ENCODE results near the gene DIO2. TPM values are rescaled to one million over a fixed set of nuclear protein-coding genes. Genes with fewer than 3 reads are reported as not detected.

The DIO2 gene
- total and polyA plus RNA-seq, 2 of the 4 experiments (the other 2 are of a cell fraction), result 12.8 to 24.2 TPM

DNA sequence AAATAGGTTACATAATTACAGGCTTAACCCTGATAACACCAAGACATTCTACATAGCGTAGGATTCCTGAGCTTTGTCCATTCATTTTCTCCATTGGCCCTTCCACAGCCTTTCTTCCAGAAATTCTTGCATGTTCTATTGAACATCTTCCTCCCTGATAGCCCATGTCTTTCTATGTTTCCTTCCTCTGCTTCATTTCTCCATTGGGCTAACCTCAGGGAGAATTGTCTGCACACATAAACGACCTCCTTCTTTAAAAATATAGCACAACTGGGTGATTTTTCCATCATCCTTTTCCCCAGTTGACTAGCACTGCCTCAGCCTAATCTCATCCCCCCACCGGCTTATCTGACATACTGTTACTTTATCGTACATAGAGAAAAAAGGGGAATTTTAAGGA, 11.2 kb downstream of the DIO2 start:
- Histone ChIP-seq H4K8ac (ENCODE audit: low read depth in 2 of 2, low read length in 2 of 2) (no peak overlapping the region), H3K4me1 (ENCODE audit: control insufficient read depth, insufficient read depth, low read length) (no peaks in the 10 kb centered on the region), H3K14ac (replicated peaks; ENCODE audit: low read depth, low read length) (no peak overlapping the region), H2BK15ac (ENCODE audit: low read depth, low read length) (no peak overlapping the region), H3K18ac (ENCODE audit: low read depth, low read length) (no peak overlapping the region), H2AK5ac (ENCODE audit: low read depth, low read length) (no peak overlapping the region), H2BK5ac (ENCODE audit: low read depth, low read length, poor library complexity, severe bottlenecking) (no peak overlapping the region), H3K9me1 (ENCODE audit: insufficient read depth, low read length) (no peaks in the 10 kb centered on the region), H2AFZ (replicated peaks; ENCODE audit: low read length, poor library complexity) (no peak overlapping the region), H3K27ac (ENCODE audit: insufficient read depth, low read length) (no peak overlapping the region), H2BK20ac (ENCODE audit: low read depth, low read length) (no peak overlapping the region), H3K27me3 (ENCODE audit: control insufficient read depth, insufficient read depth, low read length) (no peaks in the 10 kb centered on the region), H3K4me2 (ENCODE audit: low read depth, low read length) (no peak overlapping the region), H2BK120ac (ENCODE audit: low read depth, low read length) (no peak overlapping the region), H3K23ac (ENCODE audit: low read depth, low read length) (no peak overlapping the region), H2AK9ac (replicated peaks; ENCODE audit: low read depth, low read length, poor library complexity) (no peak overlapping the region), H3K9me3 (ENCODE audit: control insufficient read depth, insufficient read depth, low read length) (no peaks in the 10 kb centered on the region), H4K20me1 (ENCODE audit: insufficient read depth, low read length) (no peaks in the 10 kb centered on the region), H4K91ac (ENCODE audit: insufficient read depth, low read depth, low read length) (no peak overlapping the region), H3K4me3 (ENCODE audit: insufficient read depth, low read depth, low read length) (no peak overlapping the region), H3K79me1 (ENCODE audit: low read depth in 1 of 2, low read length in 2 of 2) (no peaks in the 10 kb centered on the region), H3K56ac (ENCODE audit: extremely low read depth, insufficient read depth, low read length) (no peak overlapping the region), H3K4ac (ENCODE audit: low read depth, low read length) (no peak overlapping the region), H3K36me3 (ENCODE audit: control insufficient read depth, insufficient read depth, low read length) (no peaks in the 10 kb centered on the region), H3K9ac (ENCODE audit: low read depth, low read length) (no peak overlapping the region), H4K5ac (ENCODE audit: low read depth, low read length) (no peak overlapping the region)
- WGBS, 2 experiments (ENCODE audit: extremely low coverage in 2 of 2, insufficient read length in 1 of 2), result 80% methylated on average over 1 of the region's 4 CpGs; no CpG with 5 or more reads in 1 of the 2 experiments
- POLR2A ChIA-PET (ENCODE audit: unreplicated experiment), result interaction anchor here (0.6 kb wide), 1 partner anchor 116 kb away, joined by 4 read pairs; no protein-coding TSS in a partner anchor
- TF ChIP-seq MXI1 (IDR thresholded peaks at IDR 0.05; ENCODE audit: borderline replicate concordance, low read depth, low read length) (no peak), RAD21 (IDR thresholded peaks at IDR 0.05; ENCODE audit: low read length) (no peak), RCOR1 (IDR thresholded peaks at IDR 0.05; ENCODE audit: insufficient replicate concordance, low read length) (no peak)
- TF ChIP-seq, protein P1, sequence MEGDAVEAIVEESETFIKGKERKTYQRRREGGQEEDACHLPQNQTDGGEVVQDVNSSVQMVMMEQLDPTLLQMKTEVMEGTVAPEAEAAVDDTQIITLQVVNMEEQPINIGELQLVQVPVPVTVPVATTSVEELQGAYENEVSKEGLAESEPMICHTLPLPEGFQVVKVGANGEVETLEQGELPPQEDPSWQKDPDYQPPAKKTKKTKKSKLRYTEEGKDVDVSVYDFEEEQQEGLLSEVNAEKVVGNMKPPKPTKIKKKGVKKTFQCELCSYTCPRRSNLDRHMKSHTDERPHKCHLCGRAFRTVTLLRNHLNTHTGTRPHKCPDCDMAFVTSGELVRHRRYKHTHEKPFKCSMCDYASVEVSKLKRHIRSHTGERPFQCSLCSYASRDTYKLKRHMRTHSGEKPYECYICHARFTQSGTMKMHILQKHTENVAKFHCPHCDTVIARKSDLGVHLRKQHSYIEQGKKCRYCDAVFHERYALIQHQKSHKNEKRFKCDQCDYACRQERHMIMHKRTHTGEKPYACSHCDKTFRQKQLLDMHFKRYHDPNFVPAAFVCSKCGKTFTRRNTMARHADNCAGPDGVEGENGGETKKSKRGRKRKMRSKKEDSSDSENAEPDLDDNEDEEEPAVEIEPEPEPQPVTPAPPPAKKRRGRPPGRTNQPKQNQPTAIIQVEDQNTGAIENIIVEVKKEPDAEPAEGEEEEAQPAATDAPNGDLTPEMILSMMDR (conservative IDR thresholded peaks at IDR 0.05; ENCODE audit: low read depth, low read length), result no peak
- TF ChIP-seq, protein P2, sequence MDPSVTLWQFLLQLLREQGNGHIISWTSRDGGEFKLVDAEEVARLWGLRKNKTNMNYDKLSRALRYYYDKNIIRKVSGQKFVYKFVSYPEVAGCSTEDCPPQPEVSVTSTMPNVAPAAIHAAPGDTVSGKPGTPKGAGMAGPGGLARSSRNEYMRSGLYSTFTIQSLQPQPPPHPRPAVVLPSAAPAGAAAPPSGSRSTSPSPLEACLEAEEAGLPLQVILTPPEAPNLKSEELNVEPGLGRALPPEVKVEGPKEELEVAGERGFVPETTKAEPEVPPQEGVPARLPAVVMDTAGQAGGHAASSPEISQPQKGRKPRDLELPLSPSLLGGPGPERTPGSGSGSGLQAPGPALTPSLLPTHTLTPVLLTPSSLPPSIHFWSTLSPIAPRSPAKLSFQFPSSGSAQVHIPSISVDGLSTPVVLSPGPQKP (IDR thresholded peaks at IDR 0.05; ENCODE audit: borderline replicate concordance, low read depth, low read length), result no peak
- dilution Hi-C loops (cut with HindIII; ENCODE audit: low sequenced_read_pairs, unreplicated experiment) (no loop called here), in situ Hi-C loops (cut with MboI; ENCODE audit: low sequenced_read_pairs) (no loop called here), intact Hi-C loops (cut with micrococcal nuclease) (no loop called here)
- BruUV-seq (replicated peaks), result no TSS peak
- CTCF ChIA-PET, result interaction anchor here (1.8 kb wide), 1 partner anchor 13 kb away, joined by 3 read pairs; no protein-coding TSS in a partner anchor
- DNase-seq (no peak), ATAC-seq (ENCODE audit: low read depth) (no peak)
